OCI-LY7 (cell line): ENCODE results near the gene XPR1. TPM values are rescaled to one million over a fixed set of nuclear protein-coding genes. Genes with fewer than 3 reads are reported as not detected.
A peak's percentile ranks its signal among the peaks of the same experiment; 100 is the strongest.

Experiments
- BruUV-seq: library from RNA; stranded (reverse); fragments of 400-500 nt; replicated peaks from 2 replicates; lab custom pipeline; 2021; lab: Mats Ljungman, UMichigan
- CTCF ChIA-PET: fragments of 300-600 bp; sonication (Branson Sonifier 250); formaldehyde crosslinking; loops from one replicate; lab custom pipeline; 2022; ENCODE audit warnings: antibody characterized with exemption; ENCODE audit not compliant: unreplicated experiment; lab: Charles Lee
- POLR2A ChIA-PET: fragments of 300-600 bp; sonication (Branson Sonifier 250); formaldehyde crosslinking; loops from one replicate; lab custom pipeline; 2022; ENCODE audit warnings: antibody characterized with exemption; lab: Charles Lee
- DNase-seq: peaks from one replicate; pipeline ENCODE4 v3.0.0-alpha.2; 2015; ENCODE audit warnings: low spot score
- H2AFZ ChIP-seq: fragments of 200-600 bp; sonication (generic), shearing (Covaris generic); 2 replicates; pipeline ENCODE4 v1.6.1; 2014; ENCODE audit warnings: mild to moderate bottlenecking, antibody characterized with exemption, low read length, moderate library complexity
- H3K27ac ChIP-seq: fragments of 200-600 bp; sonication (generic); 2 replicates; pipeline ENCODE4 v1.5.1; 2014; ENCODE audit warnings: mixed run types, low read depth, mild to moderate bottlenecking, moderate library complexity, low read length, inconsistent platforms; ENCODE audit not compliant: poor library complexity, severe bottlenecking
- H3K36me3 ChIP-seq: fragments of 200-600 bp; sonication (generic); 2 replicates; pipeline ENCODE4 v1.6.1; 2014; ENCODE audit warnings: mild to moderate bottlenecking, antibody characterized with exemption, low read length, moderate library complexity, mixed read lengths; ENCODE audit not compliant: insufficient read depth
- H3K4me1 ChIP-seq: fragments of 200-600 bp; sonication (generic); 2 replicates; pipeline ENCODE4 v1.5.1; 2014; ENCODE audit warnings: mild to moderate bottlenecking, low read length; ENCODE audit not compliant: insufficient read depth, poor library complexity, severe bottlenecking
- H3K4me2 ChIP-seq: fragments of 200-600 bp; sonication (generic); 2 replicates; pipeline ENCODE4 v1.6.1; 2014; ENCODE audit warnings: mild to moderate bottlenecking, low read length
- H3K4me3 ChIP-seq: fragments of 200-600 bp; sonication (generic); 2 replicates; pipeline ENCODE4 v1.5.1; 2014; ENCODE audit warnings: mild to moderate bottlenecking, low read depth, low read length; ENCODE audit not compliant: poor library complexity, severe bottlenecking
- H3K79me2 ChIP-seq: fragments of 200-600 bp; sonication (generic); 2 replicates; pipeline ENCODE4 v1.6.1; 2016; ENCODE audit warnings: low read depth, mild to moderate bottlenecking, low read length, moderate library complexity, mixed read lengths; ENCODE audit not compliant: insufficient read depth
- H3K9me2 ChIP-seq: fragments of 200-600 bp; sonication (generic); 2 replicates; pipeline ENCODE4 v1.6.1; 2016; ENCODE audit warnings: mild to moderate bottlenecking, low read length, mixed read lengths; ENCODE audit not compliant: insufficient read depth
- H3K9me3 ChIP-seq: fragments of 200-600 bp; sonication (generic); 2 replicates; pipeline ENCODE4 v1.6.1; 2014; ENCODE audit warnings: mild to moderate bottlenecking, mixed run types, low read length, mixed read lengths
- H4K20me1 ChIP-seq: fragments of 200-600 bp; sonication (generic); 2 replicates; pipeline ENCODE4 v1.6.1; 2014; ENCODE audit warnings: mild to moderate bottlenecking, antibody characterized with exemption, low read length, moderate library complexity, mixed read lengths; ENCODE audit not compliant: insufficient read depth
- CTCF ChIP-seq: fragments of 200-600 bp; sonication (generic); conservative IDR thresholded peaks from 2 replicates; pipeline ENCODE4 v1.5.1; 2014; ENCODE audit warnings: mild to moderate bottlenecking, antibody characterized with exemption, low read length, moderate library complexity, mixed read lengths
- EZH2phosphoT487 ChIP-seq: fragments of 200-600 bp; sonication (generic); IDR thresholded peaks from 2 replicates; pipeline ENCODE4 v1.6.1; 2018; ENCODE audit warnings: low read depth, borderline replicate concordance, mild to moderate bottlenecking, mixed run types, antibody characterized with exemption, low read length, moderate library complexity, mixed read lengths
- intact Hi-C: fragments of 100-400 bp; cut with micrococcal nuclease; formaldehyde crosslinking; loops from one replicate; pipeline ENCODE4 v1.10.0; 2022; ENCODE audit not compliant: unreplicated experiment
- total RNA-seq, 2 experiments: library from RNA; depleted of rRNA in 1 of 2; stranded (reverse); fragments of >200 nt in 1 of 2; shearing (Covaris generic) in 1 of 2; gene quantifications; 2 replicates each; pipeline ENCODE4 v1.2.3, GENCODE V29; 2014 to 2022

The XPR1 gene
- total RNA-seq, 2 experiments from 2014 or later = 8.6 to 17.2 TPM

DNA sequence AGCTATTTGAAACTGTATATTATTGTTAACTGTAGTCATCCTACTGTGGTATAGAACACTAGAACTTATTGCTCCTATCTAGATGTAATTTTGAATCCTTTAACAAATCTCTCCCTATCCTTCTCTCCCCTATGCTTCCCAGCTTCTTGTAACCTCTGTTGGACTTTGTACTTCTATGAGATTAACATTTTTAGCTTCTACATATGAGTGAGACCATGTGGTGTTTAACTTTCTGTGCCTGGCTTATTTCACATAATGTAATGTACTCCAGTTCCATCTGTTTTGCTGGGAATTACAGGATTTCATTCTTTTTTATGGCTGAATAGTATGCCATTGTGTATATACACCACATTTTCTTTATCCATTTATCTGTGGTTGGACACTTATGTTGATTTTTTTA lies 216.4 kb downstream of the XPR1 start:
- no TSS peak for BruUV-seq
- no peaks in the 10 kb centered on the region for H4K20me1 ChIP-seq
- no peak for TF ChIP-seq EZH2phosphoT487
- no peak for TF ChIP-seq CTCF
- peaks cover 23% of the 10 kb centered on the region for H3K4me1 ChIP-seq
- no peak overlapping the region for H2AFZ ChIP-seq
- ChIA-PET CTCF (no interaction called here), POLR2A (interaction anchor here (0.6 to 1.6 kb wide), 4 partner anchors 8 to 403 kb away, joined by 3 to 4 read pairs (median 4); no protein-coding TSS in a partner anchor)
- no peaks in the 10 kb centered on the region for H3K9me2 ChIP-seq
- no peak overlapping the region for H3K4me3 ChIP-seq
- no peak overlapping the region for H3K4me2 ChIP-seq
- DNase-seq = no peak
- H3K36me3 ChIP-seq = no peaks in the 10 kb centered on the region
- H3K79me2 ChIP-seq = no peaks in the 10 kb centered on the region
- intact Hi-C loops = no loop called here
- H3K27ac ChIP-seq = no peak overlapping the region
- H3K9me3 ChIP-seq = no peaks in the 10 kb centered on the region

GRCh38 chr1:180849031-180849775 lies 217.4 kb downstream of the XPR1 start:
- TF ChIP-seq CTCF = no peak
- no peak for TF ChIP-seq EZH2phosphoT487
- POLR2A ChIA-PET = interaction anchor here (0.5 to 1.6 kb wide), 4 partner anchors 12 to 221 kb away, joined by 3 to 4 read pairs (median 3); no protein-coding TSS in a partner anchor
- no TSS peak for BruUV-seq

More at GRCh38 chr1:180849031-180849775, 217.4 kb downstream of the XPR1 start:
- CTCF ChIA-PET = no interaction called here
- peak overlapping the region; percentile 1 for H3K4me3 ChIP-seq
- intact Hi-C loops = no loop called here
- H2AFZ ChIP-seq = no peak overlapping the region
- H3K9me2 ChIP-seq = no peaks in the 10 kb centered on the region
- H4K20me1 ChIP-seq = no peaks in the 10 kb centered on the region
- H3K9me3 ChIP-seq = no peaks in the 10 kb centered on the region
- peaks cover 23% of the 10 kb centered on the region for H3K4me1 ChIP-seq
- peak overlapping the region; percentile 1 for H3K27ac ChIP-seq
- H3K36me3 ChIP-seq = no peaks in the 10 kb centered on the region
- DNase-seq = peak; percentile 39
- peak overlapping the region; percentile 22 for H3K4me2 ChIP-seq
- no peaks in the 10 kb centered on the region for H3K79me2 ChIP-seq
